Smooth muscle cell (in vitro differentiated cells): Measurements from ENCODE around the gene CELSR1. TPM values are rescaled to one million over a fixed set of nuclear protein-coding genes. Genes with fewer than 3 reads are reported as not detected.
A peak's percentile ranks its signal among the peaks of the same experiment; 100 is the strongest.

ENCODE experiments used
- DNase-seq: peaks from one replicate; lab custom pipeline; 2025; ENCODE audit not compliant: unreplicated experiment; lab: John Stamatoyannopoulos, UW
- H2AFZ ChIP-seq: fragments of 200-600 bp; sonication (generic); 2 replicates; pipeline ENCODE4 v1.6.0; 2016; ENCODE audit warnings: antibody characterized with exemption, low read depth, mild to moderate bottlenecking
- H3F3A ChIP-seq: fragments of 200-600 bp; sonication (generic); 2 replicates; pipeline ENCODE4 v1.6.0; 2017; ENCODE audit warnings: antibody characterized with exemption, low read depth
- H3K27ac ChIP-seq: fragments of 200-600 bp; sonication (generic); 2 replicates; pipeline ENCODE4 v1.5.1; 2016; ENCODE audit warnings: low read depth, mild to moderate bottlenecking
- H3K27me3 ChIP-seq: fragments of 200-600 bp; sonication (generic); 2 replicates; pipeline ENCODE4 v1.6.1; 2016; ENCODE audit warnings: low read depth, mild to moderate bottlenecking
- H3K36me3 ChIP-seq: fragments of 200-600 bp; sonication (generic); 2 replicates; pipeline ENCODE4 v1.5.1; 2016; ENCODE audit warnings: low read depth
- H3K4me1 ChIP-seq: fragments of 200-600 bp; sonication (generic); 2 replicates; pipeline ENCODE4 v1.5.1; 2016; ENCODE audit warnings: low read depth
- H3K4me2 ChIP-seq: fragments of 200-600 bp; sonication (generic); 2 replicates; pipeline ENCODE4 v1.6.0; 2016; ENCODE audit warnings: mild to moderate bottlenecking
- H3K4me3 ChIP-seq: fragments of 200-600 bp; sonication (generic); 2 replicates; pipeline ENCODE4 v1.5.1; 2016; ENCODE audit warnings: mild to moderate bottlenecking
- H3K79me2 ChIP-seq: fragments of 200-600 bp; sonication (generic); 2 replicates; pipeline ENCODE4 v1.6.0; 2016; ENCODE audit warnings: low read depth, mild to moderate bottlenecking
- H3K9ac ChIP-seq: fragments of 200-600 bp; sonication (generic); 2 replicates; pipeline ENCODE4 v1.6.0; 2016; ENCODE audit warnings: low read depth
- H3K9me3 ChIP-seq: fragments of 200-600 bp; sonication (generic); replicated peaks from 2 replicates; pipeline ENCODE4 v1.5.1; 2016; ENCODE audit warnings: low read depth
- H4K20me1 ChIP-seq: fragments of 200-600 bp; sonication (generic); 2 replicates; pipeline ENCODE4 v1.6.0; 2016; ENCODE audit warnings: low read depth
- WGBS: methylation state at CpG from one replicate; pipeline ENCODE4 v1.1.7; 2016; ENCODE audit warnings: low lambda C conversion rate; 5-methylcytosine and 5-hydroxymethylcytosine counted together
- polyA plus RNA-seq: library from polyadenylated mRNA; unstranded; fragments of >200 nt; fragmentation: Nextera tagmentation; extraction: Ambion mirVana; gene quantifications from 2 replicates; pipeline ENCODE4 v1.2.1, GENCODE V29; 2016
- total RNA-seq: library from RNA; depleted of rRNA; stranded (reverse); fragments of >200 nt; gene quantifications from 2 replicates; pipeline ENCODE4 v1.2.3, GENCODE V29; 2014
- TF ChIP-seq, protein P1 (sequence below): fragments of 200-600 bp; sonication (generic); IDR thresholded peaks from 2 replicates; pipeline ENCODE4 v1.5.1; 2017; ENCODE audit warnings: borderline replicate concordance, mild to moderate bottlenecking, antibody characterized with exemption; ENCODE audit not compliant: insufficient read depth, poor library complexity, severe bottlenecking

CELSR1 gene
- total and polyA plus RNA-seq, 2 experiments from 2014 or later = 3.6 to 15.2 TPM

DNA sequence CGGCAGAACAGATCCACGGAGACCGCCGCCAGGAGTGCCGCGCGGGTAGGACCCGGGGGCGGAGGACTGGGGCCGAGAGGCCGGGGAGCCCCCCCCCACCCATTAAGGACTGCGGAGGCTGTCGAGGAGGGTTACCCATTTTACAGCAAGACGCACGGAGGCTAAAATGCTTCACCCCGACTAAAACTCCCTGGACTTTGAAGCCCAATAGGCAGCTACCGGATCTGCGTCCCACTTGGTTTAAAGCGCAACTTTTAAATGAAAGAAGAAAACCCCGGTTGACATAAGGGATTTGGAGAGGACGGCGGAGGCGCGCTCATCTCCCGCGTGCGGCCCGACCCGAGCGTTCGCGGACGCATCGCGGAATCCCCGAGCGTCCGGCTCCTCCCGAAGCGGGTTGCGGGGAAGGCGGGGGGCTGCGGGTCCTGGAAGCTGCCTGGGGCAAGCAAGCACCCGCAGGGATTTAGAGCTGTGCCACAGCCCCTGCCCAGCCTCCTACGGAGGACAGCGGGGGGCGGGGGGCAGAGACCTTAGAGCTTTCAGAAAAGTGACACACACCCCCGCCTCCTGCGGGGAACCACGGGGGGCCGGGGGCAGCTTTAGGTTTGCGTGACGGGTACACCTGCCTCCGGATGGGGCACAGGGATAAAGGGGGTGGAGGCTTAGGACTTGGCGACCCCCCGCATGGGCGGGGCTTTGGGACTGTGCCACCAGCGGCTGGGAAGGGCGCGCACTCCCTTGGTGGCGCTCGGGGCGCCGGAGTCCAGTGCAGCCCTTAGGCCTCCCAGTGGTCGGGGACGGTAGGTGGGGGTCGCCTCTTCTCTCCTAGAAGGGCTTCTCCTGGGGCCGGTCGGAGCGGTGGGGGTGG is 760 bp upstream of the CELSR1 start:
- no peak for DNase-seq
- peaks cover 4% of the 10 kb centered on the region for H4K20me1 ChIP-seq
- peak overlapping the region; percentile 56 for H3K4me3 ChIP-seq
- WGBS = 3% methylated on average over 69 of the region's 70 CpGs
- no peaks in the 10 kb centered on the region for H3K9me3 ChIP-seq
- H3K4me1 ChIP-seq = peaks cover 9% of the 10 kb centered on the region
- H3K4me2 ChIP-seq = peak overlapping the region; percentile 97
- peaks cover 4% of the 10 kb centered on the region for H3K27me3 ChIP-seq
- H3F3A ChIP-seq = no peaks in the 10 kb centered on the region
- TF ChIP-seq, protein P1, sequence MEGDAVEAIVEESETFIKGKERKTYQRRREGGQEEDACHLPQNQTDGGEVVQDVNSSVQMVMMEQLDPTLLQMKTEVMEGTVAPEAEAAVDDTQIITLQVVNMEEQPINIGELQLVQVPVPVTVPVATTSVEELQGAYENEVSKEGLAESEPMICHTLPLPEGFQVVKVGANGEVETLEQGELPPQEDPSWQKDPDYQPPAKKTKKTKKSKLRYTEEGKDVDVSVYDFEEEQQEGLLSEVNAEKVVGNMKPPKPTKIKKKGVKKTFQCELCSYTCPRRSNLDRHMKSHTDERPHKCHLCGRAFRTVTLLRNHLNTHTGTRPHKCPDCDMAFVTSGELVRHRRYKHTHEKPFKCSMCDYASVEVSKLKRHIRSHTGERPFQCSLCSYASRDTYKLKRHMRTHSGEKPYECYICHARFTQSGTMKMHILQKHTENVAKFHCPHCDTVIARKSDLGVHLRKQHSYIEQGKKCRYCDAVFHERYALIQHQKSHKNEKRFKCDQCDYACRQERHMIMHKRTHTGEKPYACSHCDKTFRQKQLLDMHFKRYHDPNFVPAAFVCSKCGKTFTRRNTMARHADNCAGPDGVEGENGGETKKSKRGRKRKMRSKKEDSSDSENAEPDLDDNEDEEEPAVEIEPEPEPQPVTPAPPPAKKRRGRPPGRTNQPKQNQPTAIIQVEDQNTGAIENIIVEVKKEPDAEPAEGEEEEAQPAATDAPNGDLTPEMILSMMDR = peak; percentile 29
- H3K79me2 ChIP-seq = peaks cover 9% of the 10 kb centered on the region
- peak overlapping the region; percentile 36 for H3K27ac ChIP-seq
- H3K9ac ChIP-seq = peak overlapping the region; percentile 54
- H2AFZ ChIP-seq = peak overlapping the region; percentile 85
- no peaks in the 10 kb centered on the region for H3K36me3 ChIP-seq

DNA sequence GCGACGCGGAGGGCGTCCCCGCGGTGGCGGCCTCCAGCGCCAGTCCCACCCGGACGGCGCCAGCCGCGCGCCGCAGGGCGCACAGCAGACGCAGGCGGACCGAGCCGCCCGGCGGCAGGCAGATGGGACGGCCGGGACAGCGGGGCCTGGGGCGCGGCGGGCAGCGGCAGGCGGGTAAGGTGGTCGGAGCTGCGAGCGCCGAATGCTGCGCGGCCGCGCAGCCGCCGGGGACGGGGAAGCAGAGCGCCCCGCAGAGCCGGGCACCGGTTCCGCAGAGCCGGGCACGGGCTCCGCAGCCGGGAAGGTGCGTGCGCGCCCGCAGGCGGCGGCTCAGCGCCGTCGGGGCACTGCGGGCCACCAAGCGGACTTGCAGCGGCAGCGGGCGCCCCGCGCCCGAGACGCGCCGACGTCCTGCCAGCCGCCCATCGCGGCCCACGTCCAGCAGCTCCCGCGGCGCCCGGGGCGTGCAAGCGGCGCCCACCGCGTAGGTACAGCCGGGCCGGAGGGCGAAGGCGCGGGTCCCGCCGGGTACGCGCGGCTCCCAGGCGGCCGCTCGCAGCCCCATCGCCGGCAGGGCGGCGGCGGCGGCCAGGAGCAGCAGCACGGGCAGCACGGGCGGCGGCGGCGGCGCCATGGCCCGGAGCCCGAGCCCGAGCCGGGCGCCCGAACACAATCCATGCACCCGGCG is 739 bp downstream of the CELSR1 start:
- H3K4me2 ChIP-seq = peak overlapping the region; percentile 80
- no peak for DNase-seq
- H3K79me2 ChIP-seq = peaks cover 9% of the 10 kb centered on the region
- H3K27me3 ChIP-seq = peaks cover 4% of the 10 kb centered on the region
- H3F3A ChIP-seq = no peaks in the 10 kb centered on the region
- peaks cover 9% of the 10 kb centered on the region for H4K20me1 ChIP-seq
- TF ChIP-seq, protein P1 = no peak
- 3% methylated on average over 85 of the region's 118 CpGs for WGBS
- H3K36me3 ChIP-seq = no peaks in the 10 kb centered on the region
- no peaks in the 10 kb centered on the region for H3K9me3 ChIP-seq
- H3K9ac ChIP-seq = no peak overlapping the region
- peak overlapping the region; percentile 60 for H3K4me3 ChIP-seq
- no peak overlapping the region for H3K27ac ChIP-seq
- H2AFZ ChIP-seq = no peak overlapping the region
- H3K4me1 ChIP-seq = peaks cover 9% of the 10 kb centered on the region

- Histone ChIP-seq H3K4me3 (no peak overlapping the region), H3K9ac (no peak overlapping the region), H3K79me2 (peaks cover 9% of the 10 kb centered on the region), H3K36me3 (no peaks in the 10 kb centered on the region), H3K4me1 (peaks cover 9% of the 10 kb centered on the region), H3K4me2 (no peak overlapping the region), H2AFZ (no peak overlapping the region), H3K27ac (no peak overlapping the region), H3K9me3 (no peaks in the 10 kb centered on the region), H3K27me3 (peaks cover 4% of the 10 kb centered on the region), H4K20me1 (peaks cover 9% of the 10 kb centered on the region), H3F3A (no peaks in the 10 kb centered on the region)
- TF ChIP-seq, protein P1 = no peak
- no peak for DNase-seq
- WGBS = 86% methylated on average over 63 of the region's 78 CpGs
These were observed 1.4 kb downstream of the CELSR1 start for GRCh38 chr22:46535876-46536536.
